GM19397 (cell line): ENCODE measurements around the gene MRPL27.

Source experiments
- ATAC-seq: cut with Tn5 transposase; IDR thresholded peaks from one replicate; pipeline ENCODE4 v1.9.1; 2021; ENCODE audit warnings: mild to moderate bottlenecking, moderate library complexity; ENCODE audit not compliant: unreplicated experiment

The MRPL27 gene

DNA sequence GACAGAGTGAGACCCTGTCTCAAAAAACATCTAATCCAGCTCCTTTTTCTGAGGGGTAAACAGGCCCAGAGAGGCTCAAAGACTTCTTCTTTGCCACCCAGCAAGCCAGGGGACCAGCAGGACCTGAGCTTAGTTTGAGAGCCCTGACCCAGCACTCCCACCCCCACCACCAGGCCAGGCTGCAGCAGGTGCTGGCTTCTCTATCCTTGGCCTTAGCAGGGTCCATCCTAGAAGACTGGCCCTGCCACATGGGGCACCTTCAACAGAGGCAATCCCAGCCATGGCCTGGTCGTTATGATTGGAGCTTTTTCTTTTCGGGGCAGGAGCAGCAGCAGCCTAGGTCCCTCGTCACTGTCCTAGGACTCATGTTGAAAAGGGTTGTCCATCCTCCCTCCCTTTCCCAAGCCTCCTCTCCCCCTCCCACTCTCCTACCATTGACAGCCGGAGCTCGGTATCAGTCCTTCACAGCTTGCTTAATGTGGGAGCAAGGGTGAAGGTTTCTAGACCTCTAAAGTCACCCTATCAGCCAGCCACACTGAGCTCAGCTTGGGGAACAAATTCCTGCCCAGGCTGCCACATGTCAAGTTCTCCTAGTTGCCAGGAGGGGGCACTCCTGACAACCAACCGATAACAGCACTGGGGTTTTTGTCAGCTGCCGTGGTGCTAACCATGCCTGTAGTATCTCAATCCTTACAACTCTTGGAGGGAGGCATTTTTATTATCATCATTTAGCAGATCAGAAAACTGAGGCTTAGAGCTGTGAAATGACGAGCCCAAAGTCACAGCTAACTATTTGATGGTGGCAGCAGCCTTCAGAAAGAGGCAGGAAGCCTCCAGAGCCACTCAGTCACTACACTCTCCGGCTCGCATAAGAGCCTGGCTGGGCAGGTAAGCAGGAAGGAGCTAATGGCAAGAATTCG lies 11.2 kb downstream of the MRPL27 start:
- no peak for ATAC-seq

DNA sequence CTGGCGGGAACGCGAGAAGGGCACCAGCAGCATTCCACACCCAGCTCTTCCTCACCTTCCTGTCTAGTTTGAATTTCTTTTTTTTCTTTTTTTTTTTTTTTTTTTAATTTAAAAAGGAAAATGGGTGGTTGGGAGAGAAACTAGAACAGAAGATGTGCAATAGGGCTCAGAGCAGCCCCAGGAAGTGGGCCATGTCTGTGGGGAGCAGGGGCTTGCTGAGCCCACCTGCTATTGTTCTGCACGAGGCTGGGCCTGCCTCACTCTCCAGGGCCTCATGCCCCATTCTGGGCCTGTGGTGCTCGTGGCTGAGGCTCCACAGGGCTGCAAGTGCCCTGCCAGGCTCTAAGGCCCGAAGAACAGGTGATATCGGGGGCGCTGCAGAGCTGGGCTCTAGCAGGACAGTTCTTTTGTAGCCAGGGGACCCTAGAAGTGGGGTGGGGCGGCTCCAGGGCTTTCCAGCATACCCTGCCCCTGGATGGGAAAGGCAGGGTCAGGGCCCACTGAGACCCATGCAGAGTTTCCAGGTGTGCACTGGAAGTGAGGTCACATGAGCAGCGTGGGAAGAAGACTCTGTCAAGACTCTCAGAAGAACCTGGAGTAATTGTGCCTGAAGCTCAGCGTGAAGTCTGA lies 12.4 kb downstream of the MRPL27 start:
- no peak for ATAC-seq

DNA sequence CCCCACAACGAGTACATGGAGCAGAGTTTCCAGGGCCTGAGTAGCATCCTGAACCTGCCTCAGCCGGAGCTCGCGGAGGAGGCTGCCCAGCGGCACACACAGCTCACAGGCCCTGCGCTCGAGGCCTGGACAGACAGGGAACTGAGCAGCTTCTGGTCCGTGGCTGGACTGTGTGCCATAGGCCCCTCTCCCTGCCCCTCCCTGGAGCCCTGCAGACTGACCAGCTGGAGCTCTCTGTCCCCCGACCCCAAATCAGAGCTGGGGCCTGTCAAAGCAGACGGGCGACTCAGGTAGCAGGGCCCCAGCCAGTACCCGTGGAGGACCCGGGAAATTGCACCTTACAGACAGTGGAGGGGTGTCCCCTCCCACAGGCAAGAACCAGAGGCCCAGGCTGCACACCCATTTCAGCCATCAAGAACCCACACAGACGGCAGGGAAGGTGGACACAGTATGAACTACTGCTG lies 13.0 kb downstream of the MRPL27 start:
- ATAC-seq: no peak

DNA sequence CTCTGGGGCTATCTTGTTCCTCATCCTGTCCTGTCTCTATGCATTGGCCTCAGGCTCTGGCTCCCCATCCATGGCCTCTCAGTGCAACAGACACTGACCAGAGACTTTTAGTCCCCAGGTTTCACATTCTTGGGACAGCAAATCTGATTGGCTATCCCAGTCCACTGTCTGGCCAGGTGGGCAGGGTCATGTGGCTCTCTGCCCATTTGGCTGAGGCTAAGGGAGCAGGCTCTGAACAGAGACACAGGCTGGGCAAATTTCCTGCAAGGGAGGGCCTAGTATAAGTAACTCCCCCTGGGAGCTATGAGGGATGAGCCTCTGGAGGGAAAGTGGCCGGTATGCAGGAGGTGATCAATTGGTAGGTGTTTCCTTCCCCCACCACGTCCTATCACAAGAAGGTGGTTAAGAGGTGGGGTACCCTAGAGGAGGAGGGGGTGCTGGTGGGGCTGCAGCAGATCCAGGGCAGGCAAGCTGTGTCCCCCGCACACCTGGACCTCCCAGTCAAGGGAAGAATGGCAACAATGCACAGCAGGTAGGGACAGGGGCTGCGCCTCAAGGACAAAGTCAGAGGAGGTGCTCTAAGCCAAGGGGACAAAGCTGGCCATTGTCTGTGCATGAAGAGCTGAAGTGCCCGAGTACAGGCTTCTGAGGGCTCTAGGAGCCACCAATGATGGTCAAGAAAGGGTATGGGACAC lies 13.8 kb downstream of the MRPL27 start:
- no peak for ATAC-seq

DNA sequence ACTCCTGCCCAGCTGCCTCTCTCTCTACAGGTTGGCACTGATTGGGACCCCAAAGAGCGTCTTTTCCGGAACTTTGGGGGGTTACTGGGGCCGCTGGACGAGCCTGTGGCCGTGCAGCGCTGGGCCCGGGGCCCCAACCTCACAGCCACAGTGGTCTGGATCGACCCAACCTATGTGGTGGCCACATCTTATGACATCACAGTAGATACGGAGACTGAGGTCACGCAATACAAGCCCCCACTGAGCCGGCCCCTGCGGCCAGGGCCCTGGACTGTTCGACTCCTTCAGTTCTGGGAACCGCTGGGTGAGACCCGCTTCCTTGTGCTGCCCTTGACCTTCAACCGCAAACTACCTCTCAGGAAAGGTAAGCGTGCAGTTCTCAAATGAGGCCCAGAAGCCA lies 14.8 kb downstream of the MRPL27 start:
- ATAC-seq: no peak

DNA sequence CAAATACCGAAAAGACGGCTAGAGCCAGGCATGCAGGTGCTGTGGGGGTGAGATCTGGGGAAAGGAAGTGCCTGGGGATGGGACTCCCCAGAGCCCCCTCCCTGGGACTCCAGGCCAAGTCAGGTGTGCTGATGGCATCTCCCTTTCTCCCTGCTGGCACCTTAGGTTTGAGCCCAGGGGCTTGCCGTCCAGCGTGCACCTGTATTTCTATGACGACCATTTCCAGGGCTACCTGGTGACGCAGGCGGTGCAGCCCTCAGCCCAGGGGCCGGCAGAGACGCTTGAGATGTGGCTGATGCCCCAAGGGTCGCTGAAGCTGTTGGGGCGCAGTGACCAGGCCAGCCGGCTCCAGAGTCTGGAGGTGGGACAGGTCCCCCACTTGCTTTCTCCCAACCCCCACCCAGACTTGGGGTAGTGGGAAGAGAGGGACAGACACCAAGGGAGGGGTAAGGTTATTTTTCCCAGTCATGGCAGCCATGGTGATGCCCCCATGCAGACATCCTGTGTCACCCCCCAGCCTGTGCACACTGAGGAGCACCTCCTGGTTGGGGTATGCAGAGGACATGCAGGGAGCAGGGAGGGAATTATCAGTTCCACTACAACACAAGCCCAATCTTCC lies 16.0 kb downstream of the MRPL27 start:
- no peak for ATAC-seq

DNA sequence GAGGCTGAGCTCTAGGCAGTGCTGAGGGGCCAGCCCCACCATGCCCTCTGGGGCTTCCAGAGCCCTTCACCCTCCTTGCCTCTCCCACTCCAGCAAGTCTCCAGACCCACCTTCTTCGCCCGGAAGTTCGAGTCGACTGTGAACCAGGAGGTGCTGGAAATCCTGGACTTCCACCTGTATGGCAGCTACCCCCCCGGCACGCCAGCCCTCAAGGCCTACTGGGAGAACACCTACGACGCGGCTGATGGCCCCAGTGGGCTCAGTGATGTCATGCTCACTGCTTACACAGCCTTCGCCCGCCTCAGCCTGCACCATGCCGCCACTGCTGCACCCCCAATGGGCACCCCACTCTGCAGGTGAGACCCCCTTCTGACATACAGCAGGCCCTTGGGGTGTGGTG lies 16.6 kb downstream of the MRPL27 start:
- ATAC-seq: no peak

DNA sequence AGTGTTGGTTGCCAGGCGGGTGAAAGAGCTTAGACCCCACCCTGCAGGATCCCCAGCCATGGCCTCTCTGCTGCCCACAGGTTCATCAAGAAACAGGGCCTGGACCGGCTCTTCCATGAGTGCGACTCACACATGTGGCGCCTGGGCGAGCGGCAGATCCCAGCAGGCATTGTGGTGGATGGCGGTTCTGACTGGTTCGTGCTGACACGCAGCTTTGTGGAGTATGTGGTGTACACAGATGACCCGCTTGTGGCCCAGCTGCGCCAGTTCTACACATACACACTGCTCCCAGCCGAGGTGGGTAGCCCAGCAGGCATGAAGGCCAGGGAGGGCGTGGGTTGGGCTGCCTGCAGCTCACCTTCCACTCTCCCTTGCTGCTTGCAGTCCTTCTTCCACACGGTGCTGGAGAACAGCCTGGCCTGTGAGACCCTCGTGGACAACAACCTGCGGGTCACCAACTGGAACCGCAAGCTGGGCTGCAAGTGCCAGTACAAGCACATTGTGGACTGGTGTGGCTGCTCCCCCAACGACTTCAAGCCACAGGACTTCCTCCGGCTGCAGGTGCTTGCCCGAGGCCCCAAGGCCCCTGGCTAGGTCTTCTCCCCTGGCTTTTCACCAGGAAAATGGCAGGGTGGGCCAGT lies 17.2 kb downstream of the MRPL27 start:
- no peak for ATAC-seq

DNA sequence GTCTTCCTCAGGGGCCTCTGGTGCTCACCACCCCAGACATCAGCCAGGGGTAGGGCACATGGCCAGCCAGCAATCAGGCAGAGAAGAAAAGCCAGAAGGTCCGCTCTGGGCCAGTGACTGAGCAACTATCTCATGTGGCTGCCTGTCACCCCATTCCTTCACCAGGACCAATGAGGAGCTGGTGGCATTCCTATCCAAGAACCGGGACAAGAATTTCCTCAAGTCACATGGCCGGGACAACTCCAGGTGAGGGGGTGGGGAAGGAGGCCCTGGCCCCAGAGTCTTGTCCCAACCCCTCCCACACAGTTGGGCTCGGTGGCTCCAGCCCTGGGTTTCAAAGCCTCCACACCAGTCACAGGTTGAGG lies 17.7 kb downstream of the MRPL27 start:
- no peak for ATAC-seq

DNA sequence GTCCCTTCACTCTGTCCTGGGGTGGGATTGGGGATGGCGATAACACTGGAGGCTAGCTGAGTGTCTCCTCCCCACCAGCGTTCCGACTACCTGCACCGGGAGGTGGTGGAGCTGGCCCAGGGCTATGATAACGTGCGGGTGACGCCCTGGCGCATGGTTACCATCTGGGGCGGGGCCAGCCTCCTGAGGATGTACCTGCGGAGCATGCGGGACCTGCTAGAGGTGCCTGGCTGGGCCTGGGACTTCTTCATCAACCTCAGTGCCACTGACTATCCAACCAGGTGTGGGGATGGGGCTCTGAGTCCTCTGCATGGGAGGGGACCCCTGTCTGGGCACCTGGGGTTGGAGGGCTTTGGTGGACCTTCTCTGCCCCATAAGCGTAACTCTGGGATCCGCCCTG lies 18.2 kb downstream of the MRPL27 start:
- no peak for ATAC-seq

DNA sequence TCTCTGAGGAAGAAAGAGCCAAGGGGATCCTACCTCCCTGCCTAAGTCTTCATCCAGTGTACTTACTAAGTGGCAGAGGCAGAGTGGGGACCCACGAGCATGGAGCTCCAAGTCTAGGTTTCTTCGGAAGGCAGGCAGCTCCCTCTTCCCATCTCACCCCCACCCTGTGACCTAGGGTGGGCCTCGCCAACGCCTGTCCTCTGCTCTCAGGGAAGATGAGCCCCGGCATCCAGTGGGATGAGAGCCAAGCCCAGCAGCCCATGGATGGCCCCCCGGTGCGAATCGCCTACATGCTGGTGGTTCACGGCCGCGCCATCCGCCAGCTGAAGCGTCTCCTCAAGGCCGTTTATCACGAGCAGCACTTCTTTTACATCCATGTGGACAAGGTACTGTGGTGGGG lies 18.8 kb downstream of the MRPL27 start:
- ATAC-seq: no peak

DNA sequence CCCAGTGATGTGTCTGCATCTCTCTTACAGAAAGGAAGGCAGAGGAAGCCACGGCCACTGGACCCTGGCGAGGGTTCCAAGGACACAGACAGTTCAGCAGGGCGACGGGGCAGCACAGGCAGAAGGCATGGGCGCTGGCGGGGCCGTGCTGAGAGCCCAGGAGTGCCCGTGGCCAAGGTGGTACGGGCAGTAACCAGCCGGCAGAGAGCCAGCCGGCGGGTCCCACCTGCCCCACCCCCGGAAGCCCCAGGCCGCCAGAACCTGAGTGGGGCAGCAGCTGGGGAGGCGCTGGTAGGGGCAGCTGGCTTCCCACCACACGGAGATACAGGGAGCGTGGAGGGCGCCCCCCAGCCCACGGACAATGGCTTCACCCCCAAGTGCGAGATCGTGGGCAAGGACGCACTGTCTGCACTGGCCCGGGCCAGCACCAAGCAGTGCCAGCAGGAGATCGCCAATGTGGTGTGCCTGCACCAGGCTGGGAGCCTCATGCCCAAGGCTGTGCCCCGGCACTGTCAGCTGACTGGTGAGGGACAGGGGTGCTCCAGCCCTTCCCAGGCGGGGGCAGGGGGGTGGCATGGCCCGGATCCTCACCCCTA lies 19.3 kb downstream of the MRPL27 start:
- no peak for ATAC-seq

DNA sequence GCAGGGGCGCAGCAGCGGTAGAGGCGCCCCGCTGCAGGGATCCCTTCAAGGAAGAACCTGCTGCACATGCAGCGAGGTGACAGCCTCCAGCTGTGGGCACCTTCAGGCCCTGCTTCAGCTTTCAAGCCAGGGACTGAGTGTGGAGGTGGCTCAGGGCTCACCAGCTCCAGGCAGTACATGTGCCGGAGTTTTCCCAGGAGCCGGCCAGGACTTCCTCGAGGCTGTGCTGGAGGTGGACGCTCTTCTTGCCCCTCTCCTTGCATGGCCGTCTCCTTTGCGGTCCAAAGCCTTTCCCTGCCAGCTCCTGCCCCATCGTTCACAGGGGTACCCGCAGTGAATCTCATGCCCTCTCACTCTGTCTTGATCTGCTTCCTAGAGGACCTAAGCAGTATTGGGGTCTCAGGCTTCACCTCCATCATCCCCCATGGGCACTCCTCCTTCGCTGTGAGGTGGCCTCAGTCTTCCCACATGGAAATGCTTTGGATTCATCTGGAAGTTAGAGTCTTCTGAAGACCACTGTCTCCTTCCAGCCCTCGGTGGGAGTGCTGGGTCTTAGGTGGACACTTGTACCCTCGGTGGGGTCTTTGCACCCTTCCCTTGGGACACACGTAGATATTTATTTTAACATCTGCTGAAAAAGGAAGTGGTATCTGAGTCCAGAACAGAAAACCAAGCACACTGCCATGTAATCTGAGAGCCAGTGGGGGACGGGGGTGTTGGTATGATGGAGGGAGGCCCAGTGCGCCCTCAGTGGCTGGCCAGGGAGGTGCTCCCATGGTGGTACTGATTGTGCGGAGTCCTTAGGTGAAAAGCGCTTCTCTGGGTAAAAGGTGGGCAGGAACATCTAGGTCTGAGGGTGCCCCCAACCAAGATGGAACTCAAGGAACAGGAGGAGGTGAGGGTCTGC lies 20.0 kb downstream of the MRPL27 start:
- no peak for ATAC-seq

DNA sequence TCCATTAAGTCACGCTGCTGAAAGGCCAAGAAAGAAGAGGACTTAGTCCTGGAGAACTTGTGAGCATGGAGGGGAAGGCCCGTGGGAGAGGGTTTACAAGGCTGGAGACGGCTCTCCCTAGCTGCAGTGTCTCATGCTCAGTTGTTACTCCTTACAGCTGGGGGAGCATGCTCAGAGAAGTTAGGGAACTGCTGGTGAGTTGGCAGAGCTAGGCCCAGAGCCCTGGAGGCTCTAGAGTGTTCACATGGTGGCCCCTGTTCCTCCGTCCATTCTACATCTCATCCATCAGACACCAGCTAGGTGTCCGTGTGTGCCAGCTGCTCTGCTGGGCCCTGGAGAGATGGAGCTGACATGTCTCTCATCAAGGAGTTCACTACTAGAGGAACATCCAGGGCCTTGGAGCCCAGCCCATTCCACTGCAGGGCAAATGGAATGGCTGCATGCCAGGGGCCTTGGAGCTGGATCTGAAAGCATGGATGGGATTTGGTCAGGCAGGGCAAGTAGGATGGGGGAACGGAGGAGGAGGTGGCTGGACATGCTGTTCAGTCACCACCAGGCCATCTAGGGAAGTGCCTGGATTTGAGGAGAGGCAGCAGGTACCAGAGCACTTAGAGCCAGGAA lies 20.8 kb downstream of the MRPL27 start:
- ATAC-seq: no peak

DNA sequence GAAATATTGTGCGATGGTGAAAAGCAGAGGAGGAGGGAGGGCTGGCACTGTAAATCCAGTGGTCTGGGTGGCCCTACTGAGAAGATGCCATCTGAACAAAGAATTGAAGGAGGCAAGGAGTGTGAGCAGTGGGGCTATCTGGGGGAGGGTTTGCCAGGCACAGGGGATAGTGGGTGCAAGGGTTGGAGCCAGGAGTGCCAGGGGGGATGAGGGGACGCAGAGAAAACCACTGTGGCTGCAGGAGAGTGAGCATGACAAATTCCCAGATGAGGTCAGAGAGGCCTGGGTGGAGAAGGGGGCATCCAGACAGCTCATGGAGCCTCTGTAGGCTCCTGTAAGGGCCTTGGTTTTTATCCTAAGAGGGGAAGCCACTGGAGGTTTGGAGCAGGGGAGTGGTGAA lies 22.3 kb downstream of the MRPL27 start:
- no peak for ATAC-seq

DNA sequence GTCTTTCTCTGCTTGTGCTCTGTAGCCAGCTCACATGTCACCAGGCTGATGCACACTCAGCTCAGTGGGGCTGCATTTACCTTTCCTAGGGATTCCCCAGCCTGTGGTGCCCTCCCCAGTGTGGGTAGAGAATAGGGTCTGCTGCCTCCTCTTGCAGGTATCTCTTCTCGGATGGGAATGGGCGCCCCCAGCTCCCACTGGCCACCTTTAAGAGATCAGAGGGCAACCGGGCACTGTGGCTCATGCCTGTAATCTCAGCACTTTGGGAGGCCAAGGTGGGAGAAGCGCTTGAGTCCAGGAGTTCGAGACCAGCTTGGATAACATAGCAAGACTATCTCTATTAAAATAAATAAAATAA lies 23.8 kb downstream of the MRPL27 start:
- no peak for ATAC-seq

DNA sequence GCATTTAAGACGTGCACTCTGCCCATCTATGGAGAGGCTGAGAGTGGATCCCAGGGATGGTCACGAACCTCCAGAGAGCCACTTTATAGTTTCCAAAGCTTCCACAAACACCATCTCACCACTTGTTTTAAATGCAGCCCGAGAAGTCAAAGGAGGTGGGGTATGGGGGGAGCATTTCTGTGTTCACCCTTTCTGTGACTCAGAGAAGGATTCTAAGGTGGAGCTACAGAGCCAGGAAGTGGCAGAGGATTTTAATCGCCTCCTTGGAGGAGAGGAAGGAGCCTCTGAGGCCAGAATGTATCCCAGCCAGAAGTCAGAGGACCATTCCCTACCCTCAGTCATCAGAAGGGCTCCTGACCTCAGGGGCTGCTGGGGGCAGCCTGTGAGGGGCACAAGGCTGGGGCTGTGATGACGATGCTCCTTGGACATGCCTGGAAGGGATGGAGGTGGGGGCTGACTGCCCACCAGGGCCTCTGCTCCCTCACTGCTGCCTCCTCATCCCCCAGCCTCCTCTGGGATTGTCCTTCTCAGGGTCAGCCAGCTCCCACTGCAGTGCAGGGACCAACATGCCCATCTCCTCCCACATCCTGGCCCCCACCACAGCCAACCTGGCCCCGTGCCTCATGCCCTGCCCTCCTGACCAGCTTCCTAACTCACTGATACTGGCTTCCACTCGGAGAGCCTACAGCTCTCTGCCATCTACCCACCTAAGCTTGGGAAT lies 24.3 kb downstream of the MRPL27 start:
- ATAC-seq: no peak

DNA sequence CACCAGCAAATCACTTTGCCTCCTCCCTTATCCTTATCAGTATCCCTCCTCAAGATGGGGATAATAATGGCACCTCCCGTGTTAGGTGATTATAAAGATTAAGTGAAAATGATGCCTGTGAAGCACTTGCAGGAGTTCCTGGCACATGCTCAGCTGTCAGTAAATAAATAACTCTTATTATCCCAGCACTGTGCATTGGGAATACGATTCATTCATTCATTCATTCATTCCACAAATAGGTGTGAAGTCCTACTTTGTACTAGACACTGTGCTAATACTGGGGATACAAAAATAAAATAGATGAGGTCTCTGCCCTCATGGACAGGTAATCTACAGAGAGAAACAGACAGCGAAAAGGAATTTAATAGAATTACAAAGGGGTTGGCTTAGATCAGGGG lies 25.1 kb downstream of the MRPL27 start:
- ATAC-seq: no peak
